GM04503 (cell line): Measurements from ENCODE around the gene CEP97.
A peak's percentile ranks its signal among the peaks of the same experiment; 100 is the strongest.
"Not testable (repeated sequence)": the region's sequence is repeated elsewhere in the genome, so short reads cannot be mapped to it uniquely, and the experiment has no call there.

Experiments used
- DNase-seq: peaks from one replicate; pipeline ENCODE4 v3.0.0-alpha.2; 2012; ENCODE audit warnings: low read depth

Gene CEP97

DNA sequence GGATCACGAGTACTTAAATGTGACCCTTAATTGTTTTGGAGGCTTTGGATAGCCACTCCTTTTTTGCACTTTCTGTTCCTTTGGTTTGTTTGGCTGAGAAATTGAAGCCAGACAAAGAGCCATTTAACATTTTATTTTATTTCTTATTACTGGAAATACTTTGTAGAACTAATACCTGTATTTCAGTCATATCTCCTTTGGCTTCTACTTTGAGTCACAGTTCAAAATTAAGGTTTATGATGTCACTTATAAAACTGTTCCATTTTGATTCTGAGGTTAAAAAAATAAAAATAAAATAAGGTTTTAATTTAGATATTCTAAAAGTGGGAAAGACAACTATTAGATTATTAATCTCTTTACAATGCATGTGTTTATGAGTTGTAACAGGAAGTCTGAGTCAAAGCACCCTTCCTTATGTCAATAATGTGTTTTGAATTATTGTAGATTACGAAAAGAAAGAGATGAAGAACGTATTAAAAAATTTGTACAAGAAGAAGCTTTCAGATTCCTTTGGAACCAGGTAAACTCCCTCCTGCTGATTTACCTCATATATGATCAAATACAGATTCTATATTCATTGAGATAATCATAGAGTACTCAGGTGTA lies 37.7 kb downstream of the CEP97 start:
- no peak for DNase-seq

DNA sequence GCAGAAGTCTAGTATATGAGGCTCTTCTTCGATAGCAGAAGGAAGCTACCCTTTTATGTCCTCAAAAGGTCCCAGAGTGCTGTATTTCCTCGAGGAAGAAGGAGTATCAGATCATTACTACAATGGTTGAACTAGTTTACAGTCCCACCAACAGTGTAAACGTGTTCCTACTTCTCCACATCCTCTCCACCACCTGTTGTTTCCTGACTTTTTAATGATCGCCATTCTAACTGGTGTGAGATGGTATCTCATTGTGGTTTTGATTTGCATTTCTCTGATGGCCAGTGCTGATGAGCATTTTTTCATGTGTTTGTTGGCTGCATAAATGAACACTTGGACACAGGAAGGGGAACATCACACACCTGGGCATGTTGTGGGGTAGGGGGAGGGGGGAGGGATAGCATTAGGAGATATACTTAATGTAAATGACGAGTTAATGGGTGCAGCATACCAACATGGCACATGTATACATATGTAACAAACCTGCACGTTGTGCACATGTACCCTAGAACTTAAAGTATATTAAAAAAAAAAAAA lies 53.4 kb downstream of the CEP97 start:
- not testable (repeated sequence) for DNase-seq

- DNase-seq, result no peak
These were observed 54.1 kb downstream of the CEP97 start for GRCh38 chr3:101778385-101779046.

GRCh38 chr3:101779047-101779821 lies 54.8 kb downstream of the CEP97 start, which contains the start of gene NXPE3:
Gene NXPE3, plus strand, starts transcription at chr3:101779211. Its CDS starts 6,386 bp downstream, at chr3:101785597.
- peak; percentile 32 for DNase-seq

DNA sequence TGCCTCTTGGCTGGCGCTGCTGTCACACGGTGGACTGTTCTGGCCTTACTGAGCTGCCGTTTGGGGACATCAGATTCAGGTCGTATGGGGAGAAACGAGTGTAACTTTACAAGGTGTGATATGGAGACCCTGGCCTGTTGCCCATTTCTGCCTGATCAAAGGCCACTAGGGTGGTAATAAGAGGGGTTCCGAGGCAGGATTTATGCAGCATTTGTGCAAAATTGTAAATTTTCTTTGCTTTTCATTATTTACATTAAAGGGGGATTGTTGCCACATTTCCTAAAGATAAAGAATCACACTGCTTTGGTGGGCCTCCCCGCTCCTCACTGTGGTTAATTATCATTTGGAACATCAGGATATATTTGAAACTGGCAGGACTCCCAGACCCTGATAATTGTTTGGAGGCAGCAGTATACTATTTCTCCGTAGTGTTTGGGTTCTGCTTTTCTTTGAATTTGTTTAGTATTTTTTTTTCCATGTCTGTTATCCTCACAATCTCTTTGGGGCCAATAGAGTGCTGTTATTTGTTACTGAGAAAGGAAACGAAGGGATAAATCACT lies 55.5 kb downstream of the CEP97 start:
- DNase-seq, result no peak

DNA sequence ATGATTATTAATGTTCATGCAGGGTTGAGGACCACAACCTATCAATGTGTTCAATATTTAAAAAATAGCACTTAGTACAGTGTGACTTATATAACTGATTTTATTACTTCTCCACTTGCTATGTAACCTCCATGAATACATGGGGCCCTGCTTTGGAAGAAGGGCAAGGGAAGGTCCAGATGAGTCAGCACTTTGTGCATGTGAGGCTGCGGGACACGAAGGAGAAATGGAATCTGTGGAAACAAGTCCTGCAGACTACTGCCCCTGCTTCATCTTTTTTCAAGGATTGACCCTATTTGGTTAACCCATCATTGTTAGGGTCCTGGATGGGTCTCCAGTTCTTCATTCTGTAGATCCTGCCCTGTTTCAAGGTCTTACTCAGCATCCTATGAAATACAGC lies 56.2 kb downstream of the CEP97 start:
- peak; percentile 47 for DNase-seq

DNA sequence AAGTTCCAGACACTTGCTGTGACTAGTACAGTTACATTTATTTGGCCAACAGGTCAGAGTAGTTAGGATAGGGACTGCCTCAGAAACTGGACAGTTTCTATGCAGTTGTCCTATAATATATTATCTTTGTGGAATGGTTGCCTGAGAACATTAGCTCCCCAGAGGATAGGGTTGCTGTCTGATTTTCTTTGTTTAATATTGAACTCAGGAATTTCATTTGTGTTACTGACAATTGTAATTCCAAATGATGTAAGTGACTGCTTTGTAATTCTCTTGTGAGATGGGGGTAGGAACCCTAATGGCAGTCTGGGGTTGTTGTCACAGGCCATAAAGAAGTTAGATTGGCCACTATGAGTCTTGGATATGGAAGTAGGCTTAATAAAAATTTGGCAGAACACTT lies 56.8 kb downstream of the CEP97 start:
- DNase-seq, result no peak

- DNase-seq, result no peak
These were observed 60.6 kb downstream of the CEP97 start for GRCh38 chr3:101784855-101785613.

- no peak for DNase-seq
These were observed 67.4 kb downstream of the CEP97 start for GRCh38 chr3:101791778-101792177.

GRCh38 chr3:101796077-101796680 lies 71.8 kb downstream of the CEP97 start:
- no peak for DNase-seq

GRCh38 chr3:101801174-101801573 lies 76.8 kb downstream of the CEP97 start:
- DNase-seq, result no peak

- no peak for DNase-seq
These were observed 77.8 kb downstream of the CEP97 start for GRCh38 chr3:101802179-101802578.

GRCh38 chr3:101803173-101803782 lies 78.9 kb downstream of the CEP97 start:
- no peak for DNase-seq

GRCh38 chr3:101803939-101804338 lies 79.5 kb downstream of the CEP97 start:
- DNase-seq, result no peak

DNA sequence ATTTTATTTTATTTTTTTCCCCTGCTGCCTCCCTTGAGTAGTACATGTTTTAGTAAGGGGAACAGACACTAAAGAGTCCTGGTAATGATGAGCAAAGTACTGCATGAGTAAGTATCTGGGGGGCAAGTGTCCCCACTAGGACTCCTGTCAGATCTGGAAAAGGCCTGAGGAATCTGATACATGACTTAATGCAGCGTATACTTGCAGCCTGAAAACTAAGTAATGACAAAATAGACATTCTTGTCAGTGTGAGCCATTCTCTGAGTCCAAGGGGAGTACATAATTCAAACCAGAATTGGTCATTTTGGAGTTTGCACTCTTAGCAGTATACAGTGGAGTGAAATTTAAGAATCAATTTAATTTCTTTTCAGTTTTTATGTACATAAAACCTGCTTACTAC lies 82.1 kb downstream of the CEP97 start:
- DNase-seq, result no peak

GRCh38 chr3:101807888-101808287 lies 83.5 kb downstream of the CEP97 start:
- DNase-seq, result no peak

GRCh38 chr3:101809178-101810021 lies 85.0 kb downstream of the CEP97 start:
- DNase-seq, result no peak

- no peak for DNase-seq
These were observed 85.6 kb downstream of the CEP97 start for GRCh38 chr3:101810022-101810418.

DNA sequence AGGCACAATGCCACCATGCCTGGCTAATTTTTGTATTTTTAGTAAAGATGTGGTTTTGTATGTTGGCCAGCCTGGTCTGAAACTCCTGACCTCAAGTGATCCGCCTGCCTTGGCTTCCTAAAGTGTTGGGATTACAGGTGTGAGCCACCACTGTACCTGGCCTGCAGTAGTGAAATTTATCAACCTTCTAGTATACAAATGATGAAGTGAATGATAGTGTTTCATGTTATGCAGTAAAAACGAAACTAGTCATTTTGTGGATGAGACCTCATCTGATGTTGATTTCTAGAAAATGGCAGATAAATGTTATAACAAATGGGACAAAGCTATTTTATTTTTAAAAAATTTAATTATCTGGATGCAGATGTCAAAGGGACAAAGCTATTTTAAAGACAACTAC lies 87.5 kb downstream of the CEP97 start:
- DNase-seq, result no peak

- DNase-seq, result no peak
These were observed 88.5 kb downstream of the CEP97 start for GRCh38 chr3:101812895-101813294.
